ENCODE results near the gene CREB3L4.

Gene CREB3L4

DNA sequence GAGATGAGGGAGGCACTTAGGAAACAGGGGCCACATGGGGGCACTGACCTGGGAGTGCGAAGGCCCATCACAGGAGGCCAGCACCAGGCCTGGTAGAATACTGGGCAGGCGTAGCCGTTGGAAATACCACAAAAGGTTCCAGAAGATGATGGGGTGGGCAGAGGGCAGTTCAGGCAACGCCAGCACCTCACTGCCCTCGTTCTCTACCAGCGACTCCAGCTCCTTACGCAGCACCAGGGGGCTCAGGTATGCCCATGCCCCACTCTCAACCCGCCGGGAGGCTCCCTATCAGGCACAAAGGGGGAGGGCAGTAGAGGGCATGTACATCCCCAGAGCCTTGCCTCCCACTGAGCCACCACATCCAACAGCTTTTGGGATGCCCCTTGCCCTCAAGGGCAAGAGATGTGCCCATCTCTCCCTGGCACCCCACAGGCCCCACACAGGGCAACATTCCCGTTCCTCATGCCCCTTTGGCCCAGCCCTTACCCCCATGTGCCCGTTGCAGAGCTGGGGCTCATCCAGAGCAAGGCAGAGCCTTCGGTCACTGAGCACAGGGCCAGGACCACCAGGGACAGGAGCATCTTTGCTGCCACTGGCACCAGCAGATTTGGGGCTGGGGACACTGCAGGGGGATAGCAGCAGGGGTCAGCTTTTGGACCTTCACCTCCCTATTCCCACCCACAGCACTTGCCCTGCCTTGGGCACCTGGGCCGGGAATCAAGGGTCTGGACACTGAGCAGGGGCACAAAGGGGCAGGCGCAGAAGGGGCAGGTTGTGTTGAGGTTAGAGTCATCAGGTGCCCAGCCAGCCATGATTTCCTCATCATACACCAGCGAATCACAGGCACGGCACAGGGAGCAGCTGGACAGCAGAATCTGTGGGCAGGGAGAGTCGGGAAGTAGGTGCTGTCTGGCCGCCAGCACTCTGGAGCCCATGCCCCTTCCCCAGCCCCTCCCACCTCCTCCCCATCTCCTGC, 35.3 kb upstream of the CREB3L4 start:
- no peaks in the 10 kb centered on the region for H3K27me3 ChIP-seq (ENCODE audit: insufficient read depth, insufficient read length)
- peaks cover 79% of the 10 kb centered on the region for H3K36me3 ChIP-seq (ENCODE audit: insufficient read depth, insufficient read length, low read length)
- H3K4me1 ChIP-seq (ENCODE audit: insufficient read depth, insufficient read length), result peaks cover 3% of the 10 kb centered on the region
- H3K9me3 ChIP-seq (ENCODE audit: insufficient read depth, low read length), result no peaks in the 10 kb centered on the region
- H3K4me3 ChIP-seq (ENCODE audit: insufficient read length, low read depth), result no peak overlapping the region
- no peak for TF ChIP-seq YY1 (IDR thresholded peaks at IDR 0.05; ENCODE audit: insufficient read depth, insufficient read length)
- no peak for TF ChIP-seq ZNF274 (IDR thresholded peaks at IDR 0.05; ENCODE audit: low read depth, low read length)
- no peak for TF ChIP-seq SUZ12 (IDR thresholded peaks at IDR 0.05; ENCODE audit: extremely low read depth, insufficient read depth, insufficient read length)
- no peak for DNase-seq (ENCODE audit: low read depth, low spot score)
- no peak overlapping the region for H3K9ac ChIP-seq (ENCODE audit: insufficient read length, low read depth)

GRCh38 chr1:153933430-153933829, 34.3 kb upstream of the CREB3L4 start:
- no peak overlapping the region for H3K9ac ChIP-seq (ENCODE audit: insufficient read length, low read depth)
- no peak for TF ChIP-seq YY1 (IDR thresholded peaks at IDR 0.05; ENCODE audit: insufficient read depth, insufficient read length)
- TF ChIP-seq SUZ12 (IDR thresholded peaks at IDR 0.05; ENCODE audit: extremely low read depth, insufficient read depth, insufficient read length), result no peak
- no peak for TF ChIP-seq ZNF274 (IDR thresholded peaks at IDR 0.05; ENCODE audit: low read depth, low read length)
- peaks cover 3% of the 10 kb centered on the region for H3K4me1 ChIP-seq (ENCODE audit: insufficient read depth, insufficient read length)
- no peak for DNase-seq (ENCODE audit: low read depth, low spot score)
- peaks cover 85% of the 10 kb centered on the region for H3K36me3 ChIP-seq (ENCODE audit: insufficient read depth, insufficient read length, low read length)
- H3K9me3 ChIP-seq (ENCODE audit: insufficient read depth, low read length), result no peaks in the 10 kb centered on the region
- no peaks in the 10 kb centered on the region for H3K27me3 ChIP-seq (ENCODE audit: insufficient read depth, insufficient read length)
- H3K4me3 ChIP-seq (ENCODE audit: insufficient read length, low read depth), result no peak overlapping the region

DNA sequence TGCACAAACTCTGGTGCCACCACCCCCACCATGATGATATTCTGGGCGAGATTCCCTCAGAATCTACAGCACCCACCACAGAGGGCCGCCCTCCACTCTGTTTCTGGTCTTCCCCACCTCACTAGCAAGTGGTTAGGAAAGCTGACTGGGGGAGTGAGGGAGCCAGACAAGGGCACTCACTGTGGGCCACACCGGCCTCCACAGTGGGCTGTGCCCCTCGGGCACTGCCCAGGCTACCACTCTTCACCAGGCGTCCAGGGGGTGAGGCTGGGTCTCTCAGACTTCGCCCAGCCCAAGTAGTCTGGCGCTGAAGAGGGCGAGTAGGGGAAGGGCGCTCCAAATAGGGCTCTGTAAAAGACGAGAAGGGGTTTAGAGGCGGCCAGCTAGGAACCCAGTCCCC, 33.7 kb upstream of the CREB3L4 start:
- Histone ChIP-seq H3K4me3 (ENCODE audit: insufficient read length, low read depth) (no peak overlapping the region), H3K4me1 (ENCODE audit: insufficient read depth, insufficient read length) (peaks cover 2% of the 10 kb centered on the region), H3K36me3 (ENCODE audit: insufficient read depth, insufficient read length, low read length) (peaks cover 87% of the 10 kb centered on the region), H3K9me3 (ENCODE audit: insufficient read depth, low read length) (no peaks in the 10 kb centered on the region), H3K27me3 (ENCODE audit: insufficient read depth, insufficient read length) (no peaks in the 10 kb centered on the region), H3K9ac (ENCODE audit: insufficient read length, low read depth) (no peak overlapping the region)
- no peak for TF ChIP-seq ZNF274 (IDR thresholded peaks at IDR 0.05; ENCODE audit: low read depth, low read length)
- no peak for TF ChIP-seq YY1 (IDR thresholded peaks at IDR 0.05; ENCODE audit: insufficient read depth, insufficient read length)
- no peak for TF ChIP-seq SUZ12 (IDR thresholded peaks at IDR 0.05; ENCODE audit: extremely low read depth, insufficient read depth, insufficient read length)
- DNase-seq (ENCODE audit: low read depth, low spot score), result no peak

DNA sequence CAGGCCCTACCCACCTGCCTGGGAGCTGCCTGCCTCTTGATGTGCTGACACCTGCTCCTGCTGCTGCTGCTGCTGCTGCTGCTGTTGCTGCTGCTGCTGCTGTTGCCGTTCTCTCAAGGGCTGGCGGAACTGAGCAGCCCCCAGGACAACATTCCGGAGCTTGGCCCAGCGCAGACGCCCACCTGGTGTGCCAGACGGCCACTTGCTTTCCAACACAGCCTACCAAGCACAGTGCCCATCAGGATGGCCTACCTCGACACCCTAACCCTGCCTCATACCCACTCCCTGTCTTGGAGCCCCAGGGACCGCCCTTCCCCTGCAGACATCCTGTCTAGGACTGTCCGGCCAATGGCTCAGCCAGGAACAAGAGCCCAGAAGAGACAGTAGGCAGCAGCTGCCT, 33.0 kb upstream of the CREB3L4 start:
- Histone ChIP-seq H3K4me3 (ENCODE audit: insufficient read length, low read depth) (no peak overlapping the region), H3K4me1 (ENCODE audit: insufficient read depth, insufficient read length) (no peaks in the 10 kb centered on the region), H3K9ac (ENCODE audit: insufficient read length, low read depth) (no peak overlapping the region), H3K36me3 (ENCODE audit: insufficient read depth, insufficient read length, low read length) (peaks cover 87% of the 10 kb centered on the region), H3K27me3 (ENCODE audit: insufficient read depth, insufficient read length) (no peaks in the 10 kb centered on the region), H3K9me3 (ENCODE audit: insufficient read depth, low read length) (no peaks in the 10 kb centered on the region)
- no peak for DNase-seq (ENCODE audit: low read depth, low spot score)
- TF ChIP-seq ZNF274 (IDR thresholded peaks at IDR 0.05; ENCODE audit: low read depth, low read length) (no peak), SUZ12 (IDR thresholded peaks at IDR 0.05; ENCODE audit: extremely low read depth, insufficient read depth, insufficient read length) (no peak), YY1 (IDR thresholded peaks at IDR 0.05; ENCODE audit: insufficient read depth, insufficient read length) (no peak)

DNA sequence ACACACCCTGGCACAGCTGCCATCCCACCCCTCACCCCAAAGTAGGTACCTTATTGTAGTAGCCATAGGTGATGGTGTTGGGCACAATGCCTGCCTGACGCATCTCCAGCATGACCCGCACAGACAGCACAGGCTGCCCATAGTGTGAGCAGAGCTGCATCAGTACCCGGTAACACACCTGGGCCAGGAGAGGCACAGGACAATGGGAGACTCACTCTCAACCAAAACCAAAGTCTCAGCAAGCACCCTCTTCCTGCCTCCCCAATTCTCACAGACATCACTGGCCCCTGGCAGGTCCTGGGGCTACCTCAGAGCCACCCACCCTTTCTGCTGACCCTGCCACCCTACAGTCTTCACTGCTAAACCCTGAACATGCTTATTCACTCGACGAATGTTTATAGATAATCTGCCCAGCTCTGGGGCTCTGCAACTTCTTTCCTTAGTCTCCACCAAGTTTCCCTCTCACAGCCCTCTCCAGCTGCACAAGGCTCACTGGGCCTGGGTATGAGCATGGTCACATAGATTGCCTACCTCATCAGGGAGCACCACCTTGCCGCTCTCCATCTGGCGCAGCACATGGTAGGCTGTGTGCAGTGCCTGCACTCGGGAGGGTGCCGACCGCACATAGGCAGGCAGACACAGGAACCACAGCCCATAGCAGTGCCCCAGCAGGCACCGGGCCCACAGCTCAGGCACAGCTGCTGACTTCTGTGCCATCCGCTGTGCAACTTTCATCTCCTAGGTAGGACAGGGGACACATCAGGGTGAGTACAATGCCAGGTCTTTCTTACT, 31.5 kb upstream of the CREB3L4 start:
- Histone ChIP-seq H3K27me3 (ENCODE audit: insufficient read depth, insufficient read length) (no peaks in the 10 kb centered on the region), H3K9ac (ENCODE audit: insufficient read length, low read depth) (no peak overlapping the region), H3K36me3 (ENCODE audit: insufficient read depth, insufficient read length, low read length) (peaks cover 87% of the 10 kb centered on the region), H3K9me3 (ENCODE audit: insufficient read depth, low read length) (no peaks in the 10 kb centered on the region), H3K4me1 (ENCODE audit: insufficient read depth, insufficient read length) (no peaks in the 10 kb centered on the region), H3K4me3 (ENCODE audit: insufficient read length, low read depth) (no peak overlapping the region)
- no peak for DNase-seq (ENCODE audit: low read depth, low spot score)
- no peak for TF ChIP-seq ZNF274 (IDR thresholded peaks at IDR 0.05; ENCODE audit: low read depth, low read length)
- no peak for TF ChIP-seq YY1 (IDR thresholded peaks at IDR 0.05; ENCODE audit: insufficient read depth, insufficient read length)

DNA sequence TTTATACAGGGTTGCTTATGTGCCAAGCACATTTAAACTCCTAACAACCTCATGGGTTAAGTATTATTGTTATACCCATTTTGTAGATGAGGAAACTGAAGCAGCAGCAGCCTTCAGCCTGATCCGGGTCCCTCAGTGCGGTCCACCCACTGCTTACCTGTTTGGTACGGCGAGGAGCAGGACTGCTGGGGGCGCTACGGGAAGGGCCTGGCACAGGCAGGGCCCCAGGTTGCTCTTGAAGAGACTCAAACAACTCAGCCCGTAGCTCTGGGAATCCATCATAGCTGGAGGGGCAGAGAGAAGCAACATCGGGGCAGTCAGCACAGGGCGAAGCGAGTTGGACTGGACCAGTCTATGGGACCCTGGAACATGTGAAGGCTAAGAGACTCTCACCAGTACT, 30.4 kb upstream of the CREB3L4 start:
- no peak overlapping the region for H3K4me3 ChIP-seq (ENCODE audit: insufficient read length, low read depth)
- H3K36me3 ChIP-seq (ENCODE audit: insufficient read depth, insufficient read length, low read length), result peaks cover 91% of the 10 kb centered on the region
- TF ChIP-seq YY1 (IDR thresholded peaks at IDR 0.05; ENCODE audit: insufficient read depth, insufficient read length), result no peak
- no peak for TF ChIP-seq SUZ12 (IDR thresholded peaks at IDR 0.05; ENCODE audit: extremely low read depth, insufficient read depth, insufficient read length)
- TF ChIP-seq ZNF274 (IDR thresholded peaks at IDR 0.05; ENCODE audit: low read depth, low read length), result no peak
- no peaks in the 10 kb centered on the region for H3K4me1 ChIP-seq (ENCODE audit: insufficient read depth, insufficient read length)
- H3K9ac ChIP-seq (ENCODE audit: insufficient read length, low read depth), result no peak overlapping the region
- no peaks in the 10 kb centered on the region for H3K9me3 ChIP-seq (ENCODE audit: insufficient read depth, low read length)
- no peak for DNase-seq (ENCODE audit: low read depth, low spot score)
- no peaks in the 10 kb centered on the region for H3K27me3 ChIP-seq (ENCODE audit: insufficient read depth, insufficient read length)

GRCh38 chr1:153938996-153939395, 28.7 kb upstream of the CREB3L4 start:
- H3K4me3 ChIP-seq (ENCODE audit: insufficient read length, low read depth), result no peak overlapping the region
- DNase-seq (ENCODE audit: low read depth, low spot score), result no peak
- no peak overlapping the region for H3K9ac ChIP-seq (ENCODE audit: insufficient read length, low read depth)
- no peaks in the 10 kb centered on the region for H3K27me3 ChIP-seq (ENCODE audit: insufficient read depth, insufficient read length)
- no peaks in the 10 kb centered on the region for H3K4me1 ChIP-seq (ENCODE audit: insufficient read depth, insufficient read length)
- H3K36me3 ChIP-seq (ENCODE audit: insufficient read depth, insufficient read length, low read length), result peaks cover 89% of the 10 kb centered on the region
- no peaks in the 10 kb centered on the region for H3K9me3 ChIP-seq (ENCODE audit: insufficient read depth, low read length)
- no peak for TF ChIP-seq ZNF274 (IDR thresholded peaks at IDR 0.05; ENCODE audit: low read depth, low read length)
- TF ChIP-seq SUZ12 (IDR thresholded peaks at IDR 0.05; ENCODE audit: extremely low read depth, insufficient read depth, insufficient read length), result no peak
- no peak for TF ChIP-seq YY1 (IDR thresholded peaks at IDR 0.05; ENCODE audit: insufficient read depth, insufficient read length)
